Measurements from ENCODE around the gene SGPP2. TPM values are rescaled to one million over a fixed set of nuclear protein-coding genes. Genes with fewer than 3 reads are reported as not detected.

Gene SGPP2
- total and polyA plus RNA-seq, 2 experiments from 2014 or later, result 0.08 TPM; not detected in 1

DNA sequence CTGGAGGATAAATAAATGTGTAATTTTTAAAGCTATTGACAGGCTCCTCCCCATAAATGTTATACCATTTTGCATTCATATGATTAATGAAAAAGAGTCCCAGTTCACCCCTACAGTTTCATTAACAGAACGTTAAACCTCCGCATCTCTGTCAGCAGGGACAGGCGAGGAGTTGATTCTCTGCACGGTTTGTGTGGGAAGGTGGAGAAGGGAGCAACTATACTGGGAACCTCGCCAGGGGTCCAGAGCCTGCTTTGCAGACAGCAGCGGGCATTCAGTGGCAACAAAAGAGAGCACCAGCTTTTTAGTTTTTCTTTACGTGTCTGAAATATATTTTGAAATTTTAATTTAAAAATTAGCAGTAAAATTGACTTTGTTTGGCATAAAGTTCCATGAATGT is 130.2 kb downstream of the SGPP2 start:
- Histone ChIP-seq H3K9me2 (ENCODE audit: insufficient read depth) (no peaks in the 10 kb centered on the region), H3K4me1 (ENCODE audit: insufficient read depth) (peaks cover 11% of the 10 kb centered on the region), H3K27me3 (ENCODE audit: insufficient read depth) (no peaks in the 10 kb centered on the region), H4K20me1 (replicated peaks; ENCODE audit: insufficient read depth) (no peaks in the 10 kb centered on the region), H3K79me2 (replicated peaks; ENCODE audit: insufficient read depth) (no peaks in the 10 kb centered on the region), H3K36me3 (ENCODE audit: insufficient read depth) (no peaks in the 10 kb centered on the region), H3F3A (replicated peaks; ENCODE audit: low read depth) (no peaks in the 10 kb centered on the region), H3K4me3 (no peak overlapping the region), H2AFZ (no peak overlapping the region; the same call in 1 of the 2 replicates), H3K27ac (ENCODE audit: low read depth) (no peak overlapping the region), H3K4me2 (no peak overlapping the region; the same call in 1 of the 2 replicates)
- DNase-seq (ENCODE audit: low spot score) (peak; percentile 20), ATAC-seq (peak; percentile 82)
- H3K27me3 Mint-ChIP-seq (ENCODE audit: insufficient read depth, low read depth, poor library complexity), result peaks cover 5% of the 10 kb centered on the region
- H3K4me3 Mint-ChIP-seq, result no peak overlapping the region
- H3K9me3 Mint-ChIP-seq, result no peaks in the 10 kb centered on the region
- H3K4me1 Mint-ChIP-seq, result peaks cover 18% of the 10 kb centered on the region
- no peaks in the 10 kb centered on the region for H3K36me3 Mint-ChIP-seq (ENCODE audit: low read depth)
- no peak overlapping the region for H3K27ac Mint-ChIP-seq
- TF ChIP-seq, protein P1, sequence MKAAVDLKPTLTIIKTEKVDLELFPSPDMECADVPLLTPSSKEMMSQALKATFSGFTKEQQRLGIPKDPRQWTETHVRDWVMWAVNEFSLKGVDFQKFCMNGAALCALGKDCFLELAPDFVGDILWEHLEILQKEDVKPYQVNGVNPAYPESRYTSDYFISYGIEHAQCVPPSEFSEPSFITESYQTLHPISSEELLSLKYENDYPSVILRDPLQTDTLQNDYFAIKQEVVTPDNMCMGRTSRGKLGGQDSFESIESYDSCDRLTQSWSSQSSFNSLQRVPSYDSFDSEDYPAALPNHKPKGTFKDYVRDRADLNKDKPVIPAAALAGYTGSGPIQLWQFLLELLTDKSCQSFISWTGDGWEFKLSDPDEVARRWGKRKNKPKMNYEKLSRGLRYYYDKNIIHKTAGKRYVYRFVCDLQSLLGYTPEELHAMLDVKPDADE (IDR thresholded peaks at IDR 0.05), result no peak
- TF ChIP-seq EZH2 (IDR thresholded peaks at IDR 0.05; ENCODE audit: low read depth, unreplicated experiment) (no peak), CREB1 (CRISPR knock-in tag; IDR thresholded peaks at IDR 0.05; ENCODE audit: low read depth) (no peak), ZNF114 (CRISPR knock-in tag; IDR thresholded peaks at IDR 0.05) (no peak)

DNA sequence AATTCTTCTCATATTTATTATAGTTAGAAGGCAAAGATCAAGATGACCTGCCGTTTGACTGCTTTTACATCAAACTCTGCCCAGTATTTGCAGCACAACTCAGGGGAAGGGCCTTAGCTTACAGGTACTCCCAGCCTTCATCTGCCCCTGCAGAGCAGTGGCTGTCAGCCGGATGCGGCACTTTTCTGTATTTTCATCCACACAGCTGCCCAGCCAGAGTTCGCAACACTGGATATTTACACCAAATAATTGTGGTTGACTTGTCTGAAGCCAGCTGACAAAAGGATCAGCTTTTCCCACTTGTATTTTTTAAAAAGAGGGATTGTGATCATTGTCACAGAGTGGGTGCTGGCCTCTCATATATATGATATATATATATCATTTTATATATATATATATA is 136.8 kb downstream of the SGPP2 start:
- Histone ChIP-seq H3K36me3 (ENCODE audit: insufficient read depth) (no peaks in the 10 kb centered on the region), H3F3A (replicated peaks; ENCODE audit: low read depth) (no peaks in the 10 kb centered on the region), H2AFZ (no peak overlapping the region), H3K79me2 (replicated peaks; ENCODE audit: insufficient read depth) (no peaks in the 10 kb centered on the region), H3K9me2 (ENCODE audit: insufficient read depth) (no peaks in the 10 kb centered on the region), H3K4me2 (no peak overlapping the region), H3K4me3 (no peak overlapping the region), H3K27ac (ENCODE audit: low read depth) (no peak overlapping the region), H3K4me1 (ENCODE audit: insufficient read depth) (no peaks in the 10 kb centered on the region), H3K27me3 (ENCODE audit: insufficient read depth) (no peaks in the 10 kb centered on the region), H4K20me1 (replicated peaks; ENCODE audit: insufficient read depth) (no peaks in the 10 kb centered on the region; the same call in 1 of the 2 replicates)
- Mint-ChIP-seq H3K36me3 (ENCODE audit: low read depth) (no peaks in the 10 kb centered on the region), H3K4me3 (no peak overlapping the region), H3K27me3 (ENCODE audit: insufficient read depth, low read depth, poor library complexity) (peaks cover 6% of the 10 kb centered on the region), H3K27ac (no peak overlapping the region), H3K4me1 (peaks cover 6% of the 10 kb centered on the region; the same call in 1 of the 3 replicates), H3K9me3 (no peaks in the 10 kb centered on the region)
- ATAC-seq (no peak), DNase-seq (ENCODE audit: low spot score) (no peak)
- TF ChIP-seq, protein P2, sequence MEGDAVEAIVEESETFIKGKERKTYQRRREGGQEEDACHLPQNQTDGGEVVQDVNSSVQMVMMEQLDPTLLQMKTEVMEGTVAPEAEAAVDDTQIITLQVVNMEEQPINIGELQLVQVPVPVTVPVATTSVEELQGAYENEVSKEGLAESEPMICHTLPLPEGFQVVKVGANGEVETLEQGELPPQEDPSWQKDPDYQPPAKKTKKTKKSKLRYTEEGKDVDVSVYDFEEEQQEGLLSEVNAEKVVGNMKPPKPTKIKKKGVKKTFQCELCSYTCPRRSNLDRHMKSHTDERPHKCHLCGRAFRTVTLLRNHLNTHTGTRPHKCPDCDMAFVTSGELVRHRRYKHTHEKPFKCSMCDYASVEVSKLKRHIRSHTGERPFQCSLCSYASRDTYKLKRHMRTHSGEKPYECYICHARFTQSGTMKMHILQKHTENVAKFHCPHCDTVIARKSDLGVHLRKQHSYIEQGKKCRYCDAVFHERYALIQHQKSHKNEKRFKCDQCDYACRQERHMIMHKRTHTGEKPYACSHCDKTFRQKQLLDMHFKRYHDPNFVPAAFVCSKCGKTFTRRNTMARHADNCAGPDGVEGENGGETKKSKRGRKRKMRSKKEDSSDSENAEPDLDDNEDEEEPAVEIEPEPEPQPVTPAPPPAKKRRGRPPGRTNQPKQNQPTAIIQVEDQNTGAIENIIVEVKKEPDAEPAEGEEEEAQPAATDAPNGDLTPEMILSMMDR (conservative IDR thresholded peaks at IDR 0.05; ENCODE audit: low read depth in 2 of 2), result no peak
- TF ChIP-seq, protein P3, sequence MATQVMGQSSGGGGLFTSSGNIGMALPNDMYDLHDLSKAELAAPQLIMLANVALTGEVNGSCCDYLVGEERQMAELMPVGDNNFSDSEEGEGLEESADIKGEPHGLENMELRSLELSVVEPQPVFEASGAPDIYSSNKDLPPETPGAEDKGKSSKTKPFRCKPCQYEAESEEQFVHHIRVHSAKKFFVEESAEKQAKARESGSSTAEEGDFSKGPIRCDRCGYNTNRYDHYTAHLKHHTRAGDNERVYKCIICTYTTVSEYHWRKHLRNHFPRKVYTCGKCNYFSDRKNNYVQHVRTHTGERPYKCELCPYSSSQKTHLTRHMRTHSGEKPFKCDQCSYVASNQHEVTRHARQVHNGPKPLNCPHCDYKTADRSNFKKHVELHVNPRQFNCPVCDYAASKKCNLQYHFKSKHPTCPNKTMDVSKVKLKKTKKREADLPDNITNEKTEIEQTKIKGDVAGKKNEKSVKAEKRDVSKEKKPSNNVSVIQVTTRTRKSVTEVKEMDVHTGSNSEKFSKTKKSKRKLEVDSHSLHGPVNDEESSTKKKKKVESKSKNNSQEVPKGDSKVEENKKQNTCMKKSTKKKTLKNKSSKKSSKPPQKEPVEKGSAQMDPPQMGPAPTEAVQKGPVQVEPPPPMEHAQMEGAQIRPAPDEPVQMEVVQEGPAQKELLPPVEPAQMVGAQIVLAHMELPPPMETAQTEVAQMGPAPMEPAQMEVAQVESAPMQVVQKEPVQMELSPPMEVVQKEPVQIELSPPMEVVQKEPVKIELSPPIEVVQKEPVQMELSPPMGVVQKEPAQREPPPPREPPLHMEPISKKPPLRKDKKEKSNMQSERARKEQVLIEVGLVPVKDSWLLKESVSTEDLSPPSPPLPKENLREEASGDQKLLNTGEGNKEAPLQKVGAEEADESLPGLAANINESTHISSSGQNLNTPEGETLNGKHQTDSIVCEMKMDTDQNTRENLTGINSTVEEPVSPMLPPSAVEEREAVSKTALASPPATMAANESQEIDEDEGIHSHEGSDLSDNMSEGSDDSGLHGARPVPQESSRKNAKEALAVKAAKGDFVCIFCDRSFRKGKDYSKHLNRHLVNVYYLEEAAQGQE (IDR thresholded peaks at IDR 0.05; ENCODE audit: unreplicated experiment), result no peak
- TF ChIP-seq EZH2 (IDR thresholded peaks at IDR 0.05; ENCODE audit: low read depth, unreplicated experiment) (no peak), ZNF114 (CRISPR knock-in tag; IDR thresholded peaks at IDR 0.05) (no peak), STAT1 (IDR thresholded peaks at IDR 0.05; ENCODE audit: unreplicated experiment) (no peak), POLR2AphosphoS5 (IDR thresholded peaks at IDR 0.05; ENCODE audit: low read depth) (no peak), NANOG (IDR thresholded peaks at IDR 0.05; ENCODE audit: borderline replicate concordance) (no peak), EZH2phosphoT487 (IDR thresholded peaks at IDR 0.05; ENCODE audit: unreplicated experiment) (no peak), JUNB (IDR thresholded peaks at IDR 0.05; ENCODE audit: unreplicated experiment) (no peak), CREB1 (CRISPR knock-in tag; IDR thresholded peaks at IDR 0.05; ENCODE audit: low read depth) (no peak)
- TF ChIP-seq, protein P1 (IDR thresholded peaks at IDR 0.05), result no peak
